ENCODE measurements around the gene TTLL5. TPM values are rescaled to one million over a fixed set of nuclear protein-coding genes. Genes with fewer than 3 reads are reported as not detected.

The TTLL5 gene
- total RNA-seq (46.4 TPM), polyA plus RNA-seq (16.1 TPM)

DNA sequence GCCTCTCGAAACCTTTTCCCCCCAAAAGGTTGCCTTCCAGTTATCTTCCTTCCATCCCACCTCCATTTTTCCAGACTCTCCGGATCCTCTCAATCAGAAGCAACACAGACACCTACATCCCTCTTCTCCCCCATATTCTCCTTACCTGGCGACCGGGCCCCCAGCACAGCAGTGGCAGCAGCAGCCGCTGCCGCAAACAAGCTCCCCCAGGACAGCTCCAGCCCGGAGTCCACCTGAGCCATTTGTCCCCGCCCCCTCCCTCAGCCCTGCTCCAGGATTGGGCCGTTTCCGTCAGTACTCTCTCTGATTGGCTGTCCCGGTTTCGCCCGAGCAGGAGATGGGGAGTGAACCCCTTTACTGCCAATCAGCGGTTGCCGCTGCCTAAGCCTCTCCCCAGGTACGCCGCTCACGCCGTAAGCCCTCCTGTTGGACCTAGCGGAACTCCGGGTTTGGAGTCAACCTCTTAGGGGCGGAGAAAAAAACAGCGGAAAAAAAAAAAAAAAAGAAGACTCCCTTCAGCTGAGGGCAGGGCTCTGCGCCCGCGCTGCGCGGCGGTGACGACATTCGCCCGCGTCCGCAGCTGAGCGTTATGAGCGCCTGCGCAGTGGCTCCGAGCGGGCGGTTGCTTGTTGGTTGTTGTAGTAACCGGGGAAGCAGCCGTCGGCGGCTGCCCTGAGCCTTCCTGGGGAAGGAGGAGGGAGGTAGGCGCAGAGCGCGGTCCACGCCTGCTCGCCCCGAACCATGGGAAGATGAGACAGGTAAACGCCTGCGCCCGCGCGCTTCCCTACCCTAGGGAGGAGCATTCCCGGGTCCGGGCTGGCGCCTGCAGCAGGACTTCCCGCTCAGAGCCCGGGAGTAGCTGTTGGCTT, at the start of gene TTLL5, which contains the start of gene ERG28:
TSS of gene TTLL5 (plus strand) at position 617 of the 869 bp plus-strand sequence. CDS start 1,904 bp downstream, outside the sequence.
TSS of gene ERG28 (minus strand) at position 247 of the 869 bp plus-strand sequence. CDS start 3,374 bp downstream, outside the sequence.
- peak; percentile 96 for DNase-seq (ENCODE audit: extremely low spot score)
- Histone ChIP-seq H3K4me3 (ENCODE audit: low read depth, low read length) (peak within 1 kb of the TSS; percentile 81), H3K27ac (ENCODE audit: low read depth) (peak within 1 kb of the TSS; percentile 76), H3K36me3 (ENCODE audit: insufficient read depth) (no peaks in the 10 kb centered on the region), H3K4me1 (ENCODE audit: insufficient read depth) (peaks cover 1% of the 10 kb centered on the region)
- WGBS, result under 1% methylated on average over 60 of the region's 60 CpGs

GRCh38 chr14:75612157-75612556, 48.9 kb upstream of the TTLL5 start:
- Histone ChIP-seq H3K4me3 (ENCODE audit: low read depth, low read length) (no peak overlapping the region), H3K4me1 (ENCODE audit: insufficient read depth) (no peaks in the 10 kb centered on the region), H3K27ac (ENCODE audit: low read depth) (no peak overlapping the region), H3K36me3 (ENCODE audit: insufficient read depth) (no peaks in the 10 kb centered on the region)
- DNase-seq (ENCODE audit: extremely low spot score), result no peak
- WGBS, result 53% methylated on average over 4 of the region's 4 CpGs

GRCh38 chr14:75614179-75614578, 46.9 kb upstream of the TTLL5 start:
- WGBS, result 61% methylated on average over 4 of the region's 4 CpGs
- Histone ChIP-seq H3K36me3 (ENCODE audit: insufficient read depth) (no peaks in the 10 kb centered on the region), H3K4me3 (ENCODE audit: low read depth, low read length) (no peak overlapping the region), H3K4me1 (ENCODE audit: insufficient read depth) (no peaks in the 10 kb centered on the region), H3K27ac (ENCODE audit: low read depth) (no peak overlapping the region)
- no peak for DNase-seq (ENCODE audit: extremely low spot score)

DNA sequence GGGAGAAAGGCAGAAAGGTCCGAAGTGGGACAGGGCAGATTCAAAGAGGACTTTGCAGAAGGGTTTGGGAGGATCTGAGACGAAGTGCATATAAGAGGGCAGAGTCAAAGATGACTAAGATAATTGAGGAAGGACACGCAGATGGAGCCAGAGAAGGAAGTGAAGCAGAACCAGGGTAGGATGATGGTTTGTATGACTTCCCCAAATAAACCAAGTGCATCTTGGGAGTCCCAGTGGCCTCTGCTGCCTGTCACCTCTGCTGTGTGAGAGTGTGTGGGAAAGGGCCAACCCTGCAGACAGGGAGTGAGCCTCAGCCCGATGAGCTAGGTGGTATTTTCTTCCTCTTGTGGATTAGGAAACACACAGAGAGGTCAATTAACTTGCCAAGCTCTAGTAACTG, 45.8 kb upstream of the TTLL5 start:
- no peaks in the 10 kb centered on the region for H3K4me1 ChIP-seq (ENCODE audit: insufficient read depth)
- no peak overlapping the region for H3K4me3 ChIP-seq (ENCODE audit: low read depth, low read length)
- H3K36me3 ChIP-seq (ENCODE audit: insufficient read depth), result no peaks in the 10 kb centered on the region
- 76% methylated on average over 4 of the region's 4 CpGs for WGBS
- no peak for DNase-seq (ENCODE audit: extremely low spot score)
- H3K27ac ChIP-seq (ENCODE audit: low read depth), result no peak overlapping the region

DNA sequence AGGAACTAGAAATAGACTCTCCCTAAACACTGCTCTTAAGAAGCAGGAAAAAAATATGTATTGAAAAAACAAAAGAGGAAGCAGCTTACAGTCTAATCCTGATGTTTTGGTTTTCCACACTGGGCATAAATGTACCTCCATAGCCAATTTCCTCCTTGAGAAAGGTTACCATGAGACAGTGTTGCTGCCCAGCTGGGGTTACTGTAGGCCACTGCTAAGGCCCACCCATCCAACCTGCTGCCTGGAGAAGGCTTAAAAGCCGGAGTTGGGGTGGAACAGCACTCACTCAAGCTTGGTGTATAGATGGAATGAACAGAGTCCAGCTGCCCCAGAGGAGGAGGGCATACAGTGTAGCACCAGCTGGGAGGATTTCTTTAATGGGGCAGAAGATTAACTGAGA, 41.5 kb upstream of the TTLL5 start:
- Histone ChIP-seq H3K4me3 (ENCODE audit: low read depth, low read length) (no peak overlapping the region), H3K27ac (ENCODE audit: low read depth) (no peak overlapping the region), H3K4me1 (ENCODE audit: insufficient read depth) (no peaks in the 10 kb centered on the region), H3K36me3 (ENCODE audit: insufficient read depth) (no peaks in the 10 kb centered on the region)
- WGBS, result 87% methylated on average over 1 of the region's 1 CpG
- no peak for DNase-seq (ENCODE audit: extremely low spot score)

DNA sequence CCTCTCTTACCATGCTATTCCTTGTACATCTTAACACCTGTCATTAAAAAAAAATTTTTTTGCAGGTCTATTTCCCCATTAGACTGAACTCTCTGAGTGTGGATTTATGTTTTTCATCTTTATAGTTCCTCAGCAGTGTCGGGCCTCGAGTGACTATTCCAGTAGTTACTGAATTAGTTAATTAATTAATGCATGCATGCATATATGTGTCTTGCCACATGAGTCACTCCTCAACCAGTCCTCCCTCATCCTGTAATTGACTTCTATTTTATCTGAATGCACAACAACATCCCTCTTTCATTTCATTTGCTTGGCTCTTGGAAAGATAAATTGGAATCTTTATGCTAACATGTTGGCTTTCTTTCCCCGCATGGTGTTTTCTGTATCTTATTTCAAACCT, 36.0 kb upstream of the TTLL5 start:
- H3K36me3 ChIP-seq (ENCODE audit: insufficient read depth), result no peaks in the 10 kb centered on the region
- H3K4me1 ChIP-seq (ENCODE audit: insufficient read depth), result no peaks in the 10 kb centered on the region
- 96% methylated on average over 3 of the region's 3 CpGs for WGBS
- H3K4me3 ChIP-seq (ENCODE audit: low read depth, low read length), result no peak overlapping the region
- no peak overlapping the region for H3K27ac ChIP-seq (ENCODE audit: low read depth)
- no peak for DNase-seq (ENCODE audit: extremely low spot score)

DNA sequence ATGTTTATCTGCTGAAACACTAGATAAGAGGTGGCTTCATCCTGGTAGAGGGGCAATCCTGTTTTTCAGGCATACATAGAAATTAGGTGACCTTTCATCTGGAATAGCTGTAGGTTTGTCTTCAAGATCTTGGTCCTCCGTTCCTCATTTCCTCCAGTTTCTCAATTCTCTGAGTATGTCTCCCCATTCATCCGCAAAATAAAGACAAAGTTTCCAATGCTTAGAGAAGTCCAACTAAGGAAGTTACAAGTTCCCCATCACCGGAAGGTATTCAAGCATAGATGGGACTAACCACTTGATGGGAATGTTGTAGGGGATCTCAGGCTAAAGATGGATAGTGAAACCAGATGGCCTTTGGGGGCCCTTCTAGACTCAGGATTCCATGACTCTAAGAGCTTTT, 34.6 kb upstream of the TTLL5 start:
- WGBS, result 94% methylated on average over 3 of the region's 3 CpGs
- Histone ChIP-seq H3K36me3 (ENCODE audit: insufficient read depth) (no peaks in the 10 kb centered on the region), H3K4me1 (ENCODE audit: insufficient read depth) (no peaks in the 10 kb centered on the region), H3K4me3 (ENCODE audit: low read depth, low read length) (no peak overlapping the region), H3K27ac (ENCODE audit: low read depth) (no peak overlapping the region)
- no peak for DNase-seq (ENCODE audit: extremely low spot score)

DNA sequence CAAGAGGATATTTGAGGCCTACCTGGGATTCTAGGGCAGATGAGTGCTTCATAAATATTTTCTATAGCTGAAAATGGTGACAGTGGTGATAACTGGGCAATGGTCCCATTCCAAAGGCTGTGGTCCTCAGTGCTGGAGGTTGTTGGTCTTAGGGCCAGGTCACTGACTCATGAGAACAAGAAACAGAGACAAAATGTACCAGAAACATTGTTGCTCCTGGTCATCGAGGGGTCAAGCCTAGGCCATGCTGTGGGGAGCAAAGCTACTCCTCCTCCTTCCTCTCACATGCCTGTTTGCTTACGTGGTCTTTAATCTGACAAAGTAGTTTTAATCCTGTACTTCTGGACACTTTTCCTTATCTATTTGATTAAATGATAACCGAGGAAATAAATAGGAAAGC, 34.2 kb upstream of the TTLL5 start:
- Histone ChIP-seq H3K4me3 (ENCODE audit: low read depth, low read length) (no peak overlapping the region), H3K27ac (ENCODE audit: low read depth) (no peak overlapping the region), H3K36me3 (ENCODE audit: insufficient read depth) (no peaks in the 10 kb centered on the region), H3K4me1 (ENCODE audit: insufficient read depth) (no peaks in the 10 kb centered on the region)
- 60% methylated on average over 3 of the region's 3 CpGs for WGBS
- DNase-seq (ENCODE audit: extremely low spot score), result no peak

- WGBS, result 70% methylated on average over 4 of the region's 4 CpGs
- no peak overlapping the region for H3K27ac ChIP-seq (ENCODE audit: low read depth)
- H3K36me3 ChIP-seq (ENCODE audit: insufficient read depth), result no peaks in the 10 kb centered on the region
- no peak overlapping the region for H3K4me3 ChIP-seq (ENCODE audit: low read depth, low read length)
- no peak for DNase-seq (ENCODE audit: extremely low spot score)
- H3K4me1 ChIP-seq (ENCODE audit: insufficient read depth), result no peaks in the 10 kb centered on the region
These were observed 33.6 kb upstream of the TTLL5 start for GRCh38 chr14:75627406-75627805.

GRCh38 chr14:75628816-75629215, 32.2 kb upstream of the TTLL5 start:
- no peak for DNase-seq (ENCODE audit: extremely low spot score)
- H3K4me1 ChIP-seq (ENCODE audit: insufficient read depth), result no peaks in the 10 kb centered on the region
- WGBS, result 83% methylated on average over 3 of the region's 3 CpGs
- H3K36me3 ChIP-seq (ENCODE audit: insufficient read depth), result no peaks in the 10 kb centered on the region
- H3K4me3 ChIP-seq (ENCODE audit: low read depth, low read length), result no peak overlapping the region
- no peak overlapping the region for H3K27ac ChIP-seq (ENCODE audit: low read depth)

DNA sequence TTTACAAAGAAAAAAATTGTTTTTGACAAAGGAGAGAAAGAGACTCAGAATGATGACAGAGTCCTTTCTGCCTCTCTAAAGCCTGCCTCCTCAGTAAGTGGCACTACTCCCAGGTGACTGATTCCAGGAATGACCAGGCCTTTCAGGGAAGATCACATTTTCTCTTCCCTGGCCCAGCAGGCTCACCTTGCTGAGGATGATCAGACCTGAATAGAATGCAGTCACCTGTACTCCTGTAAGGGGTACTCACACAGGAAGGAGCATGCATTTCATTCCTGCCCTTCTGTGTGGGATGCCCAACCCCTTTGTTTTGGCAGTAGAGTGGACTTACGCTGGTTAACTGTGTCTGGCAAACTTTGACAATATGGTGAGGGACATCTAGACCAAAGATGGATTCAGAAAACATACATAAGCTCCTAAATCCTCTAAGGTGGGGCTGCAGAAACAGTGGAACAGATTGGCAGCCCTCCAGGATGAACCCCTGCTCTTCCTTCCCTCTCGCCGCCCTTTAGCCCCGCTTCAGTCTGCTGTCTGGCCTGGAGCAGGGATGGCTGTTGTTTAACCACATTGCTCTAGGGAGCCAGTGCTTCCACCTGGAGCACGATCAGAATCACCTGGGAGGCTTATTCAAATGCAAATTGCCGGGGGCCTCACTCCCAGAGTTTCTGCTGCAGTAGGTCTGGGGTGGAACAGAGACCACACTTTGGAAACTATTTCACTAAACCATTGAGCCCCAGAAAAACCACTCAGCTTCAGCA, 30.2 kb upstream of the TTLL5 start:
- Histone ChIP-seq H3K36me3 (ENCODE audit: insufficient read depth) (no peaks in the 10 kb centered on the region), H3K4me3 (ENCODE audit: low read depth, low read length) (no peak overlapping the region), H3K27ac (ENCODE audit: low read depth) (no peak overlapping the region), H3K4me1 (ENCODE audit: insufficient read depth) (no peaks in the 10 kb centered on the region)
- WGBS, result 75% methylated on average over 6 of the region's 6 CpGs
- no peak for DNase-seq (ENCODE audit: extremely low spot score)

GRCh38 chr14:75631453-75631831, 29.6 kb upstream of the TTLL5 start:
- Histone ChIP-seq H3K27ac (ENCODE audit: low read depth) (no peak overlapping the region), H3K4me1 (ENCODE audit: insufficient read depth) (no peaks in the 10 kb centered on the region), H3K4me3 (ENCODE audit: low read depth, low read length) (no peak overlapping the region), H3K36me3 (ENCODE audit: insufficient read depth) (no peaks in the 10 kb centered on the region)
- WGBS, result 45% methylated on average over 5 of the region's 5 CpGs
- DNase-seq (ENCODE audit: extremely low spot score), result no peak

DNA sequence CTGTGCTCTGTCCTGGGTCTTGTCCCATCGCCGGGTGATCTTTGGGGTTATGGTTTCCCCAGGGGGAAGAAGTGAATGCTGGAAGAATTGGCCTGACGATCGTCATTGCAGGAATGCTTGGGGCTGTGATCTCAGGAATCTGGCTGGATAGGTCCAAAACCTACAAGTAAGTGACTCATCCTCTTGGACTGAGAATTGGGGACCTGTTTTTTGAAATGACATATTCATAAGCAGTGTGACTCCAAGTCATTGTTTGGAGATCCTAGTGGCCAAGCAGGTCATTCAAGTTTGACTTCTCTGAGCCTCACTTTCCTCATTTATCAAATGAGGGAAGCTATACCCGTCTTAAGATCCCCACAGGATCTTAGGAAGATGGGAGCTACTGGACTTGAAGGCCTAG, 26.2 kb upstream of the TTLL5 start:
- 87% methylated on average over 5 of the region's 5 CpGs for whole genome bisulfite sequencing
- H3K27ac ChIP-seq (ENCODE audit: low read depth), result no peak overlapping the region
- no peak overlapping the region for H3K4me3 ChIP-seq (ENCODE audit: low read depth, low read length)
- no peak for DNase-seq (ENCODE audit: extremely low spot score)
- no peaks in the 10 kb centered on the region for H3K4me1 ChIP-seq (ENCODE audit: insufficient read depth)
- no peaks in the 10 kb centered on the region for H3K36me3 ChIP-seq (ENCODE audit: insufficient read depth)

Data from urinary bladder (tissue), 4 donors.